Astrocyte of the cerebellum (primary cell): ENCODE results near the gene DGCR8.

ENCODE experiments used
- DNase-seq: peaks from one replicate; pipeline ENCODE4 v3.0.0-alpha.2; 2011; ENCODE audit warnings: low read depth
- H3K4me3 ChIP-seq: 2 replicates; pipeline ENCODE4 v1.5.1; 2011; ENCODE audit warnings: mild to moderate bottlenecking, low read depth, low read length, moderate library complexity
- CTCF ChIP-seq: IDR thresholded peaks from 2 replicates; pipeline ENCODE4 v1.5.1; 2012; ENCODE audit warnings: low read length, low read depth, moderate library complexity, mild to moderate bottlenecking; ENCODE audit errors: missing control alignments
- in situ Hi-C: cut with HindIII; loops from 2 replicates; pipeline ENCODE4 v1.10.0; 2017; ENCODE audit warnings: low sequenced_read_pairs

Gene DGCR8

GRCh38 chr22:20111045-20111688 is 31.1 kb downstream of the DGCR8 start:
- DNase-seq, result no peak

GRCh38 chr22:20111689-20112622 is 31.9 kb downstream of the DGCR8 start:
- no peak for TF ChIP-seq CTCF
- no peak overlapping the region for H3K4me3 ChIP-seq
- no peak for DNase-seq
- in situ Hi-C loops, result no loop called here

More at GRCh38 chr22:20111045-20111688, 31.1 kb downstream of the DGCR8 start:
- in situ Hi-C loops, result no loop called here
- H3K4me3 ChIP-seq, result no peak overlapping the region
- peak; percentile 52 for TF ChIP-seq CTCF

GRCh38 chr22:20112623-20113511 is 32.8 kb downstream of the DGCR8 start:
- TF ChIP-seq CTCF, result no peak
- H3K4me3 ChIP-seq, result no peak overlapping the region
- DNase-seq, result no peak
- in situ Hi-C loops, result no loop called here

GRCh38 chr22:20113551-20114310 is 33.7 kb downstream of the DGCR8 start:
- in situ Hi-C loops, result no loop called here
- TF ChIP-seq CTCF, result no peak
- no peak overlapping the region for H3K4me3 ChIP-seq
- DNase-seq, result no peak

DNA sequence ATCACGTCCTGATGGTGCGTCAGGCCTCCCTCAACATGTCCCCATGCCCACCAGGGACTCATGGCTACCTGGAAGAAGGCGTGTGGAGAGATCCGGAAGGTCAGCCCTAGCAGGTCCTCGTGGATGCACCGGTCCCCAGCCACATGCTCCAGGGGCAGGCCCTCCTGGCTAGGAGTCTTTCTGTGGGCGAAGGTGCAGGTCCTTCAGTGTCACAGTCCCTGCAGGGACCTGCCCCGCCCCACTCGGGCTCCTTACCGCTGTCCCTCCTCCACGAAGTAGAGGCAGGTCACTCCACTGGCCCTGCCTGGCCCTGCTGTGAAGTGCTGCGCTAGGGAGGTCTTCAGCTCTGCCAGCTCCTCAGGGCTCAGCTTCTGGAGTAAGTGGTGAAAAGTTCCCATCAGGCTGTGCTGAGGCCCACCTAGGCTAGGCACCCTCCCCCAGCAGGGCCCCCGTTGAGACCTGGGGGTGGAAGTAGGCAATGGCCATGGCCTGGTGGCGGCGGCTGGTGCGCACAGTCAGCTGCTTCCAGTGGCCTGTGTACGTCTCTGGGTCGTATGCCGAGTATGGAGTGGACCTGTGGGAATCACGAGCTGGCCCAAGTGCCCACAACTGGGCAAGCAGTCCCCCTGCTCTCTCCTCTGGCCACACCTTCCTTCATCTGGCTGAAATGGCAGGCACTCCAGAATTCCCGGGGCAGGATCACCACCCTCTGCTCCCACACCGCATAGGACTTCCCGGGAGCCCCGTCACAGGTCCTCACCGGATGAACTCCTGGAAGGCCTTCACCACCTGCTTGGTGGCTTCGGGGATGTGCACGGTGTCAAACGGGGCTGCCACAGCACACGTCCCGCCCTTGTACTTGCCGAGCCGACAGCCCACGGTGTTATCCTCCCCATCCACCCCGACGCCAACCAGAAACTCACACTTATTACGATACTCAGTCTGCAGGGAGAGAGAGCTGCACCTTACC is 34.8 kb downstream of the DGCR8 start:
- in situ Hi-C loops, result no loop called here
- H3K4me3 ChIP-seq, result no peak overlapping the region

More for the DNA sequence above, 34.8 kb downstream of the DGCR8 start:
- DNase-seq, result no peak
- TF ChIP-seq CTCF, result no peak
